HepG2 (cell line): ENCODE data around the gene HEXD. TPM values are rescaled to one million over a fixed set of nuclear protein-coding genes. Genes with fewer than 3 reads are reported as not detected.
A peak's percentile ranks its signal among the peaks of the same experiment; 100 is the strongest.

Source experiments
- ATF5 ChIP-seq: sonication (generic); formaldehyde crosslinking; IDR thresholded peaks from 2 replicates; pipeline ENCODE4 v1.4.0; 2020; ENCODE audit warnings: mild to moderate bottlenecking, low read depth, missing genetic modification reagents
- ATRX ChIP-seq: sonication (generic); formaldehyde crosslinking; IDR thresholded peaks from 2 replicates; pipeline ENCODE4 v1.4.0; 2020; ENCODE audit warnings: missing genetic modification reagents, borderline replicate concordance
- CENPT ChIP-seq: sonication (generic); formaldehyde crosslinking; IDR thresholded peaks from 2 replicates; pipeline ENCODE4 v1.8.0; 2022; ENCODE audit warnings: low read depth, mild to moderate bottlenecking, moderate library complexity, missing genetic modification reagents
- DNMT1 ChIP-seq: sonication (generic); formaldehyde crosslinking; IDR thresholded peaks from 2 replicates; pipeline ENCODE4 v1.5.1; 2020; ENCODE audit warnings: mild to moderate bottlenecking, missing genetic modification reagents
- HNRNPUL1 ChIP-seq: fragments of 200-400 bp; formaldehyde crosslinking; IDR thresholded peaks from 2 replicates; pipeline ENCODE4 v1.6.1; 2017; ENCODE audit warnings: low read depth, mild to moderate bottlenecking, low read length, moderate library complexity
- NCOA2 ChIP-seq: sonication (generic); formaldehyde crosslinking; IDR thresholded peaks from 2 replicates; pipeline ENCODE4 v1.8.0; 2022; ENCODE audit warnings: inconsistent platforms
- PPARG ChIP-seq: conservative IDR thresholded peaks from 2 replicates; pipeline ENCODE4 v1.6.1; 2016; ENCODE audit warnings: missing biosample characterization, missing genetic modification reagents
- RELA ChIP-seq: sonication (generic); formaldehyde crosslinking; IDR thresholded peaks from 2 replicates; pipeline ENCODE4 v1.4.0; 2020; ENCODE audit warnings: missing genetic modification reagents
- RFXAP ChIP-seq: sonication (generic); formaldehyde crosslinking; IDR thresholded peaks from 2 replicates; pipeline ENCODE4 v1.4.0; 2020; ENCODE audit warnings: missing genetic modification reagents, borderline replicate concordance
- SMARCE1 ChIP-seq: fragments of 450-650 bp; IDR thresholded peaks from 2 replicates; pipeline ENCODE4 v1.6.1; 2017; ENCODE audit warnings: borderline replicate concordance
- ZMAT3 ChIP-seq: sonication (generic); formaldehyde crosslinking; conservative IDR thresholded peaks from 2 replicates; pipeline ENCODE4 v1.7.0; 2021; ENCODE audit warnings: missing genetic modification reagents
- ZNF230 ChIP-seq: sonication (generic); formaldehyde crosslinking; IDR thresholded peaks from 2 replicates; pipeline ENCODE4 v1.4.0; 2020; ENCODE audit warnings: mild to moderate bottlenecking, missing genetic modification reagents
- ZNF34 ChIP-seq: sonication (generic); formaldehyde crosslinking; IDR thresholded peaks from 2 replicates; pipeline ENCODE4 v1.4.0; 2020; ENCODE audit warnings: mild to moderate bottlenecking, missing genetic modification reagents, borderline replicate concordance
- ZNF580 ChIP-seq: IDR thresholded peaks from 2 replicates; pipeline ENCODE4 v1.6.1; 2016; ENCODE audit warnings: low read depth, borderline replicate concordance
- ZNF615 ChIP-seq: sonication (generic); formaldehyde crosslinking; IDR thresholded peaks from 2 replicates; pipeline ENCODE4 v1.5.0; 2020; ENCODE audit warnings: mild to moderate bottlenecking, missing genetic modification reagents, borderline replicate concordance
- ZNF670 ChIP-seq: sonication (generic); formaldehyde crosslinking; IDR thresholded peaks from 2 replicates; pipeline ENCODE4 v1.8.0; 2022; ENCODE audit warnings: mild to moderate bottlenecking, missing genetic modification reagents, borderline replicate concordance
- ZNF747 ChIP-seq: sonication (generic); formaldehyde crosslinking; IDR thresholded peaks from 2 replicates; pipeline ENCODE4 v1.8.1; 2023; ENCODE audit warnings: missing genetic modification reagents, mild to moderate bottlenecking, borderline replicate concordance
- ZSCAN21 ChIP-seq: sonication (generic); formaldehyde crosslinking; IDR thresholded peaks from 2 replicates; pipeline ENCODE4 v1.8.0; 2022; ENCODE audit warnings: mild to moderate bottlenecking, missing genetic modification reagents, moderate library complexity, borderline replicate concordance
- polyA plus RNA-seq, 8 experiments: library from polyadenylated mRNA; depleted of rRNA in 3 of 8; stranded (reverse) in 7 of 8; unstranded in 1 of 8; fragments of >200 nt; fragmentation: Illumina TruSeq in 4 of 8; extraction: Trizol in 4 of 8; gene quantifications; 2 replicates each; pipeline versions ENCODE4 v1.2.1 to v1.2.3, GENCODE V29; 2011 to 2016; ENCODE audit warnings: low read depth in 4 of 8, missing spikeins in 1 of 8, mixed read lengths in 1 of 8; ENCODE audit not compliant: insufficient read depth in 1 of 8
- total RNA-seq, 5 experiments: library from RNA; depleted of rRNA; stranded (reverse); fragments of >200 nt; fragmentation: Illumina TruSeq; extraction: Trizol; gene quantifications; 2 replicates each; pipeline ENCODE4 v1.2.3, GENCODE V29; 2016; ENCODE audit warnings: low read depth in 1 of 5
- TF ChIP-seq, protein P1 (sequence below): sonication (generic); formaldehyde crosslinking; IDR thresholded peaks from 2 replicates; pipeline ENCODE4 v1.8.1; 2023; ENCODE audit warnings: mild to moderate bottlenecking, inconsistent platforms, moderate library complexity, missing genetic modification reagents, borderline replicate concordance
- TF ChIP-seq, protein P2 (sequence below): sonication (generic); formaldehyde crosslinking; IDR thresholded peaks from 2 replicates; pipeline ENCODE4 v1.5.0; 2020; ENCODE audit warnings: mild to moderate bottlenecking, missing genetic modification reagents
- TF ChIP-seq, protein P3 (sequence below): sonication (generic); formaldehyde crosslinking; IDR thresholded peaks from 2 replicates; pipeline ENCODE4 v1.8.0; 2022; ENCODE audit warnings: mild to moderate bottlenecking, missing genetic modification reagents; ENCODE audit not compliant: insufficient replicate concordance
- TF ChIP-seq, protein P4 (sequence below): IDR thresholded peaks from 2 replicates; pipeline ENCODE4 v1.6.1; 2016; ENCODE audit warnings: missing genetic modification reagents, missing compliant biosample characterization

Gene HEXD
- total and polyA plus RNA-seq, 2 of the 13 experiments (the other 11 are each of a cell fraction or from before 2014, with no cell fraction given), result 22.3 to 41.8 TPM

DNA sequence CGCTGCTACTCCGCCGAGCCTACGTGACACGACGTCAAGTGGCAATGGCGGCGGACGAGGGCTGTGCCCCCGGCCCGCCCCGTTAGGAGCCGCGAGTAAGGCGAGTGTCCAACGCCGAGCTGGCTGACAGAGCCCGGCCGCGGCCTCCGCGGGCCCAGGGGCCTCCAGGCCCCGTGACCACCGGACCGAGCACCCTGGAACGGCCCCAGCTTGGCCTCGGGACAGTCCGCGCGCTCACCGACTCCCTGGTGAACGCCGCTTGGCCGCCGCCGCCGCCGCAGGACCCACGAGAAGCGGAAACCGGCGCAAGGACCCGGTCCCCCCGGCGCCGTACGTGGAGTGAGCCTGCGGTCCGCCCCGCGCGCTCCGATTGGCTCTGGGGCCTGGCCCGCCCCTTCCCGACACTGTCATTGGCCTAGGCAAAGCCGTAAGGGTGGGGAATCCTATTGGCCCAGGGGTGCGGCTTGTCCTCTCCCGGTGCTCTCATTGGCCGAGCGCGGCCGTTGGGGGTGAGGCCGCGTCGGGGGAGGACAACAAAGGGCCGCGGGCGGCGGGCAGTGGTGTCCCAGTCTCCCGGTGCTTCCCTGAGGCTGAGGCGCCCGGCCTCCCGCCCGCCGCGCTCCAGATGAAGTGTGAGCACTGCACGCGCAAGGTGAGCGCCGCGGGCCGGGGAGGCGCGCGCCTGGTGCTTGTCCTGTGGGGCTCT, 40.2 kb downstream of the HEXD start, which contains the start of gene NARF (continued):
- TF ChIP-seq DNMT1 (CRISPR knock-in tag), result peak; percentile 31
- TF ChIP-seq, protein P1, sequence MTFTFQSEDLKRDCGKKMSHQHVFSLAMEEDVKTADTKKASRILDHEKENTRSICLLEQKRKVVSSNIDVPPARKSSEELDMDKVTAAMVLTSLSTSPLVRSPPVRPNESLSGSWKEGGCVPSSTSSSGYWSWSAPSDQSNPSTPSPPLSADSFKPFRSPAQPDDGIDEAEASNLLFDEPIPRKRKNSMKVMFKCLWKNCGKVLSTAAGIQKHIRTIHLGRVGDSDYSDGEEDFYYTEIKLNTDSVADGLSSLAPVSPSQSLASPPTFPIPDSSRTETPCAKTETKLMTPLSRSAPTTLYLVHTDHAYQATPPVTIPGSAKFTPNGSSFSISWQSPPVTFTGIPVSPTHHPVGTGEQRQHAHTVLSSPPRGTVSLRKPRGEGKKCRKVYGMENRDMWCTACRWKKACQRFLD (CRISPR knock-in tag), result peak; percentile 97
- TF ChIP-seq, protein P2, sequence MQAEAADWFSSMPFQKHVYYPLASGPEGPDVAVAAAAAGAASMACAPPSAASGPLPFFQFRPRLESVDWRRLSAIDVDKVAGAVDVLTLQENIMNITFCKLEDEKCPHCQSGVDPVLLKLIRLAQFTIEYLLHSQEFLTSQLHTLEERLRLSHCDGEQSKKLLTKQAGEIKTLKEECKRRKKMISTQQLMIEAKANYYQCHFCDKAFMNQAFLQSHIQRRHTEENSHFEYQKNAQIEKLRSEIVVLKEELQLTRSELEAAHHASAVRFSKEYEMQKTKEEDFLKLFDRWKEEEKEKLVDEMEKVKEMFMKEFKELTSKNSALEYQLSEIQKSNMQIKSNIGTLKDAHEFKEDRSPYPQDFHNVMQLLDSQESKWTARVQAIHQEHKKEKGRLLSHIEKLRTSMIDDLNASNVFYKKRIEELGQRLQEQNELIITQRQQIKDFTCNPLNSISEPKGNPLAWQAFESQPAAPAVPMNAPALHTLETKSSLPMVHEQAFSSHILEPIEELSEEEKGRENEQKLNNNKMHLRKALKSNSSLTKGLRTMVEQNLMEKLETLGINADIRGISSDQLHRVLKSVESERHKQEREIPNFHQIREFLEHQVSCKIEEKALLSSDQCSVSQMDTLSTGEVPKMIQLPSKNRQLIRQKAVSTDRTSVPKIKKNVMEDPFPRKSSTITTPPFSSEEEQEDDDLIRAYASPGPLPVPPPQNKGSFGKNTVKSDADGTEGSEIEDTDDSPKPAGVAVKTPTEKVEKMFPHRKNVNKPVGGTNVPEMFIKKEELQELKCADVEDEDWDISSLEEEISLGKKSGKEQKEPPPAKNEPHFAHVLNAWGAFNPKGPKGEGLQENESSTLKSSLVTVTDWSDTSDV (CRISPR knock-in tag), result peak; percentile 92
- peak; percentile 65; the same call in 1 of the 2 replicates for TF ChIP-seq HNRNPUL1
- TF ChIP-seq PPARG, result 0 out of 2 replicates have a peak, but pooled peaks have one; percentile 15
- TF ChIP-seq SMARCE1, result no peak
- TF ChIP-seq, protein P3, sequence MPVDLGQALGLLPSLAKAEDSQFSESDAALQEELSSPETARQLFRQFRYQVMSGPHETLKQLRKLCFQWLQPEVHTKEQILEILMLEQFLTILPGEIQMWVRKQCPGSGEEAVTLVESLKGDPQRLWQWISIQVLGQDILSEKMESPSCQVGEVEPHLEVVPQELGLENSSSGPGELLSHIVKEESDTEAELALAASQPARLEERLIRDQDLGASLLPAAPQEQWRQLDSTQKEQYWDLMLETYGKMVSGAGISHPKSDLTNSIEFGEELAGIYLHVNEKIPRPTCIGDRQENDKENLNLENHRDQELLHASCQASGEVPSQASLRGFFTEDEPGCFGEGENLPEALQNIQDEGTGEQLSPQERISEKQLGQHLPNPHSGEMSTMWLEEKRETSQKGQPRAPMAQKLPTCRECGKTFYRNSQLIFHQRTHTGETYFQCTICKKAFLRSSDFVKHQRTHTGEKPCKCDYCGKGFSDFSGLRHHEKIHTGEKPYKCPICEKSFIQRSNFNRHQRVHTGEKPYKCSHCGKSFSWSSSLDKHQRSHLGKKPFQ (CRISPR knock-in tag), result peak; percentile 94
- peak; percentile 86; the same call in 1 of the 2 replicates for TF ChIP-seq RFXAP
- peak; percentile 91 for TF ChIP-seq ZNF747
- peak; percentile 98; the same call in 1 of the 2 replicates for TF ChIP-seq ATF5 (CRISPR knock-in tag)
- peak; percentile 99 for TF ChIP-seq ZNF230 (CRISPR knock-in tag)
- peak; percentile 66 for TF ChIP-seq ZSCAN21 (CRISPR knock-in tag)
- TF ChIP-seq ZNF34 (CRISPR knock-in tag), result peak; percentile 98
- peak; percentile 34; the same call in 1 of the 2 replicates for TF ChIP-seq NCOA2 (CRISPR knock-in tag)
- peak; percentile 94 for TF ChIP-seq ZMAT3
- TF ChIP-seq, protein P4, sequence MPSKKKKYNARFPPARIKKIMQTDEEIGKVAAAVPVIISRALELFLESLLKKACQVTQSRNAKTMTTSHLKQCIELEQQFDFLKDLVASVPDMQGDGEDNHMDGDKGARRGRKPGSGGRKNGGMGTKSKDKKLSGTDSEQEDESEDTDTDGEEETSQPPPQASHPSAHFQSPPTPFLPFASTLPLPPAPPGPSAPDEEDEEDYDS (CRISPR knock-in tag), result peak; percentile 99
- TF ChIP-seq ZNF580 (CRISPR knock-in tag), result peak; percentile 94
- peak; percentile 97 for TF ChIP-seq ZNF670 (CRISPR knock-in tag)
- TF ChIP-seq ZNF615 (CRISPR knock-in tag), result no peak; the same call in 1 of the 2 replicates
- TF ChIP-seq RELA, result peak; percentile 68; the same call in 1 of the 2 replicates
- no peak; the same call in 1 of the 2 replicates for TF ChIP-seq CENPT (CRISPR knock-in tag)
- no peak for TF ChIP-seq ATRX (CRISPR knock-in tag)
